ENCODE results near the gene ERGIC2.
A peak's percentile ranks its signal among the peaks of the same experiment; 100 is the strongest.
"Not testable (repeated sequence)": the region's sequence is repeated elsewhere in the genome, so short reads cannot be mapped to it uniquely, and the experiment has no call there.

Gene ERGIC2

GRCh38 chr12:29385194-29385593, 4.2 kb upstream of the ERGIC2 start:
- DNase-seq; intact Hi-C loops (cut with DNase I): not testable (repeated sequence)

GRCh38 chr12:29382251-29382650, 1.3 kb upstream of the ERGIC2 start:
- no peak for DNase-seq
- intact Hi-C loops (cut with DNase I) = no loop called here

DNA sequence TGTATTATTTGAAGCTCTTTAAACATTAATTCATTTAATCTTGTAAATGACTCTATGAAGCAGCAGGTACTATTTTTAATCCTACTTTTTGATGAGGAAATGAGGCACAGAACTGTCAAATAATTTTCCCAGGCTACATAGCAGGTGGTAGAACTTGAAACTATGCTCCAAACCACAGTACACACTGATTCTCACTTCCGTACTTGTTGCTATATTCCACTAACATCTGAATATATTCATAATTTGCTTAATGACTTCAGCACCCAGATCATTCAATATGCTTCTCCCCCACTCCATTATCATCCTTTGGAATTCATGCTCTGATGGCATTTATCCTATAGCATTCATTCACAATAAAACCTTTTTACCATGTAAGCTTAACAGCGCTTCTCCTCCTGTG, 4.9 kb downstream of the ERGIC2 start:
- intact Hi-C loops (cut with DNase I) = no loop called here
- no peak for DNase-seq

DNA sequence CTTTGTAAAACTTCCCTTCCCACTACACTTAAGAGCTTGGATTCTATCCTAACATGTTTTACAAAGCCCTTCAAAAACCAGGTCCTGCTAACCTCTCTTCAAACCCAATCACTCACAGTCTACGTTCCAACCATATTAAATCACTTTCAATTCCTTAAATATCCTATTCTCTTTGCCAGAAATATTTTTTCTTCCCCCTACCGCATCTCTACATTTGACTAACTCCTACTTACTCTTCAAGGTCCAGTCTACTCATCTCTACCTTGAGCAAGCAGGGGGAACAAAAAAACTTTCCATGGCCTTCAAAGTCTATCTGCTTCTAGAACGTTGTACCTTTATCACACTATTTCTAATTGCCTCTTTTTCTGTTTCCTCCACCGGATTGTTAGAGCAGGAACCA, 6.1 kb downstream of the ERGIC2 start:
- no peak for DNase-seq
- intact Hi-C loops (cut with DNase I) = no loop called here

- DNase-seq = no peak
- intact Hi-C loops (cut with DNase I) = no loop called here
Measured at GRCh38 chr12:29374012-29374411, 7.0 kb downstream of the ERGIC2 start.

DNA sequence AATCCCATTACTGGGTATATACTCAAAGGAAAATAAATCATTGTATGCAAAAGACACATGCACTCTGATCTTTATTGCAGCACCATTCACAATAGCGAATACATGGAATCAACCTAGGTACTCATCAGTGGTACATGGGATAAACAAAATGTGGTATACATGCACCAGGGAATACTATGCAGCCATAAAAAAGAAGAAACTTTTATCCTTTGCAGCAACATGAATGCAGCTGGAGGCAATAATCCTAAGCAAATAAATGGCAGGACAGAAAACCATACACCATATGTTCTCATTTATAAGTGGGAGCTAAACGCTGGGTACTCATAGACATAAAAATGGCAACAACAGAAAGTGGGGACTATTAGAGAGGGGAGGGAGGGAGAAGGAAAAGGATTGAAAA, 15.9 kb downstream of the ERGIC2 start:
- no peak for DNase-seq
- intact Hi-C loops (cut with DNase I) = no loop called here

DNA sequence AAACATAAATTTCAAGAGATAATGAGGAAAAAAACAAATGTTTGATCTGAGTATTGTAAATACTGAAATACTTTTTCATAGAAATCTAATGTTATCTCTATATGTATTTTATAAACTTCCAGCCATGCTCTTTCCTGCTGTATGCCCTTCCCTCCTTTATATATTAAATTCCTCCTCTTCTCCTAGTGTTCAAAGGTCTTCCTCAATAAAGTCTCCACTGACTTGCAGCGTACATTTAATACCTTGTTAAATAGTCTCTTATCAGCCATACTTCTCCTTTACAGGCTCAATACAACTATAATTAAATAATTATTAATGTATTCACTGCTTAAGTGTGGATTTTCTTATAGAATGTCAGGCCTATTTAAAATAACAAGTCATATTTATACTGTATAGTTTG, 26.0 kb downstream of the ERGIC2 start:
- no peak for DNase-seq

GRCh38 chr12:29350080-29350479, 30.9 kb downstream of the ERGIC2 start:
- no peak for DNase-seq
- intact Hi-C loops (cut with DNase I) = no loop called here

More for the DNA sequence above, 26.0 kb downstream of the ERGIC2 start:
- intact Hi-C loops (cut with DNase I) = no loop called here

DNA sequence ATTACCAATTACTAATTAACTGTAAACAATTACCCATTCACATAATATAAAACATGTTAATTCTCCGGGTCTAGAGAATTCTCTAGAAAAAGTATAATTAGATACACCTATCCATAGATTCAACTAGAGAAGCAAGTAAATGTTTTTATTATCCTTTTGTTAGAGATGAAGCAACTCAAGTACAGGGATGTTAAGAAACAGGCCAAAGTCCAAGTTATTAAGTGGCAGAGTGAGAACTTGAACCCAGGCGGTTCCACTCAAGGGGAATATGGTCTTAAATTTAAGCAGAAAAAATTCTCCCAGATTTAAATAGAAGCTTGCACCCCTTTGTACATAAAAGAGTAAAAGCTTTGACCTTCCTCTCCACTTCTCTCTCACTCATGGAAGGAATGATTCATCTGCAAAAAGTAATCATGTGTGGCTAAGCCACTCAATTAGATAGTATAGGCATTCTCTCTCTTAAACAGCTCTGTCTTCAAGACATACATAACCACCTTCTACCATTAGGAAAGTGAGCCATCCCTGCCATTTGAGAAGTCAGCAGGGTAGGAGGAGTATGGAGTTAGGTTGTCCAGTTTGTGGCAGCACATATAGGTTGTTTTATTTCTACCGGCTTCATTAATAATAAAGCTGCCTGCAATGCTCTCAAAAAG, 34.1 kb downstream of the ERGIC2 start:
- no peak for DNase-seq
- intact Hi-C loops (cut with DNase I) = no loop called here

DNA sequence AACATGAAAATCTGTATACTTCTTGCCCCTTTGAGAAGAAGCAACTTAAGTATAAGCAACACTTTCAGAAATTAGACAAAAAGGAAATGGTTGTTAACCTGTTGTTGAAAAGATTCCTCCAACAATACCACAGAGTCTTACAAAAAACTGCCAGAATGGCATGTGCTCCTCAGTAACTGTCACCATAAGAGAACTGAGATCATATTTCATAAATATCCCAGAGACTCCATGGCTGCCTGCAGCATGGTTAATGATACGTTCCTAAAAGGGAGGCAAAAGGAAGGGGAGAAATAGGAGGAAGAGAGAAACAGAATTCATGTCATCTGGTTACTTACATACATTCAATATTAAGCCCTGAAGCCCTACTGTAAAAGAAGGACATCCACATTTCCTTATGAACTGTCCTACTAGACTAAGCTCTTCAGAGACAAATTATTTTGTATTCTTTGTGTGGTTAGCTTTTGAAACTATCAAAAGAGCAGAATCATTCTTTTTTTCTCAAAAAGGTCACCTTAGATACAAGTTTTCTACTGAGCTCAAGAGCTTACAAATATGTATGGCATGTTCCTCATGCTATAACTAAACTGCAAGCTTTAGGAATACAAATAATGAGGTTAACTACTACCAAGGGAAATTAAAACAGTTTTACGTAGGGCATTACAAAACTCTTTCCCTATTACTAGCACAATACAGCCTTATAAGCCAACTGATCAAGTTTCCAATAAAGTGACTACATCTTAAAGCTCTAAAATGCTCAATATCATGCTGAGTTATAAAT, 37.8 kb downstream of the ERGIC2 start:
- intact Hi-C loops (cut with DNase I) = no loop called here
- no peak for DNase-seq

DNA sequence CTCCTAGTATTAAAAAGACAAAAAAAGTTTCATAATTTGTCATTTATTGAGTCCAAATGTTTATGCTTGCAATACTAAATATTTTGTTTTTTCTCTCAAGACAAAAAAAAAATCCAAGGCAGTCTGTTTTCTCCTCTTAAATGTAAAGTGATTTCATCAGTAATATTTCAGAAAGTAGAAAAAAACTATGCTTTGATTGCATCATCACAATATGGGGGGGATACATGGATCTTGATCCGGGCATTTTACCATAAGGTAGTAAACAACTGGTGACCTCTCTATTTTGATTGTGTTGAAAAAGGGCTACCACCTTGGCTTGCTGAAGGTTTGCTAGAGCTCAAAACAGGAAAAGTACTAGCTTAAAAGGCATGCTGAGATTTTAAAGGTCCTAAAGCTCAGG, 43.6 kb downstream of the ERGIC2 start:
- DNase-seq = no peak
- intact Hi-C loops (cut with DNase I) = no loop called here

GRCh38 chr12:29334937-29335336, 46.0 kb downstream of the ERGIC2 start:
- DNase-seq = no peak
- intact Hi-C loops (cut with DNase I) = no loop called here

- intact Hi-C loops (cut with DNase I) = no loop called here
- DNase-seq = no peak
Measured at GRCh38 chr12:29333178-29333577, 47.8 kb downstream of the ERGIC2 start.

- intact Hi-C loops (cut with DNase I) = no loop called here
- no peak for DNase-seq
Measured at GRCh38 chr12:29329411-29329810, 51.6 kb downstream of the ERGIC2 start.

DNA sequence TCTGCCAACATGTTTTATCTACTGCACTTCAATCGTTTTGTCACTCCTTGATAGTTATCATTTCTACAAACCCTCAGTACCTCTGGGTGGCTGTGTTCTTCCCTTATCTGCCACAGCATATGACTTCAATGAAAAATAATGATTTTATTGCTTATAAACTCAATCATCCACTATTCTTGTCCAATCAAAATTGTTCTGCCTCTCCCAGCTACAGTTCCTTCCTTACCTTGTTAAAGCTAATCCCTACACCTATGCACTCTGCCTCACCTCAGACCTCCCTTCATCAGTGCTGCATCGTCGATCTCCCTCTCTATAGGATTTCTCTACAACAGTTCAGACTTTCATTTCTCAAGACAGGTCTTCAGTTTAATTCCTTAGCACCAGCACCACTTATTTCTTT, 58.8 kb downstream of the ERGIC2 start:
- DNase-seq = no peak
- intact Hi-C loops (cut with DNase I) = no loop called here

DNA sequence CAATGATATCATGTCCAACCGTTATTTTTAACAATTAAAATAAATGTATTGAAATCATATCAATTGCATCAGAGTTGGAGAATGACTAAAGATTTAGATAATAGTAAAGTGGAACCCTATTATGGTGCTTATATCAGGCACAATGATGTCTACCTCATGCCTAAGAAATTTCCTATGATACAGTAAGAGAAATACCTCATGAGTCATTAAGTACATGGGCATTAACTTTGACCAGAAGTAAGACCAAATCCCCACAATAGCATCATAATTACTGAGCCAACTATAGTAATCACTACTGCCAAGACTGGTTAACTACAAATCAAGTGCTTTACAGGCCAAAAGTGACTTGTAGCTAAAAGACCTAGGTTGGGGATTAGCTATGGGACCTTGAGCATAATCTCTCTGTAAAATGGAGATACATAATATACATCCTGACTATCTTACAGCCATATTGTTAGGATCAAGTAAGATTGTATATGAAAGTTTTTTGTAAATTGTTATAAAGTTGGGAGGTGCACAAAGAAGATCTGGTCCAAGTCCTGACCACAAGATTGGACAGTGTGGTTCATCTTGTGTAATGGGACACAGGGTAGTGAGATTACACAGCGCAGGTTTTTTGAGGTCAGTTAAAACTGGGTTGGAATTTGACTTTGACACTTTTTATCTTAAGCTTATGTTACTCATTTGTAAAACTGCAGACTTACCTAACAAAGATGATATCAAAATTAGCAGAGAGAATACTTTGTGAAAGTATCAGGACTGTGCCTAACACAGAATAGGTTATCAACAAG, 60.5 kb downstream of the ERGIC2 start:
- intact Hi-C loops (cut with DNase I) = no loop called here
- DNase-seq = no peak

- intact Hi-C loops (cut with DNase I) = loop anchor here (5.0 kb wide), 1 partner anchor 245 kb away; no protein-coding TSS in a partner anchor
- peak in 41 of 42 donors; percentile 30 to 91 (median 69) for DNase-seq
Measured at GRCh38 chr12:29317556-29318363, 63.2 kb downstream of the ERGIC2 start.

- peak in 17 of 42 donors; percentile 10 to 71 (median 25) for DNase-seq
- intact Hi-C loops (cut with DNase I) = loop anchor here (5.0 kb wide), 1 partner anchor 244 kb away; no protein-coding TSS in a partner anchor
Measured at GRCh38 chr12:29316752-29317151, 64.2 kb downstream of the ERGIC2 start.

GRCh38 chr12:29314416-29314815, 66.6 kb downstream of the ERGIC2 start:
- peak in 41 of 42 donors; percentile 29 to 87 (median 68) for DNase-seq
- intact Hi-C loops (cut with DNase I) = no loop called here

Measured in head of caudate nucleus (tissue), 42 donors.